HG03378 (cell line): ENCODE measurements around the gene IL36RN.
"Not testable (repeated sequence)": the region's sequence is repeated elsewhere in the genome, so short reads cannot be mapped to it uniquely, and the experiment has no call there.

ENCODE experiments used
- ATAC-seq: cut with Tn5 transposase; IDR thresholded peaks from one replicate; pipeline ENCODE4 v1.9.1; 2021; ENCODE audit warnings: mild to moderate bottlenecking, moderate library complexity; ENCODE audit not compliant: unreplicated experiment

IL36RN gene

DNA sequence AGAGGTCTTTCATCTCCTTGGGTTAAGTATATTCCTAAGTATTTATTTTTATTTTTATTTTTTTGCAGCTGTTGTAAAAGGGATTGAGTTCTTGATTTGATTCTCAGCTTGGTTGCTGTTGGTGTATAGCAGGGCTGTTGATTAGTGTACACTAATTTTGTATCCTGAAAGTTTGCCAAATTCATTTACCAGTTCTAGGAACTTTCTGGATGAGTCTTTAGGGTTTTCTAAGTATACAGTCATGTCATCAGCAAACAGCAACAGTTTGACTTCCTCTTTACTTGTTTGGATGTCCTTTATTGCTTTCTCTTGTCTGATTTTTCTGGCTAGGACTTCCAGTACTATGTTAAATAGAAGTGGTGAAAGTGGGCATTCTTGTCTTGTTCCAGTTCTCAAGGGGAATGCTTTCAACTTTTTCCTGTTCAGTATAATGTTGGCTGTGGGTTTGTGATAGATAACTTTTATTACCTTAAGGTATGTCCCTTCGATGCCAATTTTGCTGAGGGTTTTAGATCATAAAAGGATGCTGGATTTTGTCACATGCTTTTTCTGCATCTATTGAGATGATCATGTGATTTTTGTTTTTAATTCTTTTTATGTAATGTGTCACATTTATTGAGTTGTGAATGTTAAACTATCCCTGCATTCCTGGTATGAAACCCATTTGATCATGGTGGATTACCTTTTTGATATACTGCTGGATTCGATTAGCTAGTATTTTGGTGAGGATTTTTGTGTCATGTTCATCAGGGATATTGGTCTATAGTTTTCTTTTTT lies 38.0 kb downstream of the IL36RN start:
- ATAC-seq: not testable (repeated sequence)

DNA sequence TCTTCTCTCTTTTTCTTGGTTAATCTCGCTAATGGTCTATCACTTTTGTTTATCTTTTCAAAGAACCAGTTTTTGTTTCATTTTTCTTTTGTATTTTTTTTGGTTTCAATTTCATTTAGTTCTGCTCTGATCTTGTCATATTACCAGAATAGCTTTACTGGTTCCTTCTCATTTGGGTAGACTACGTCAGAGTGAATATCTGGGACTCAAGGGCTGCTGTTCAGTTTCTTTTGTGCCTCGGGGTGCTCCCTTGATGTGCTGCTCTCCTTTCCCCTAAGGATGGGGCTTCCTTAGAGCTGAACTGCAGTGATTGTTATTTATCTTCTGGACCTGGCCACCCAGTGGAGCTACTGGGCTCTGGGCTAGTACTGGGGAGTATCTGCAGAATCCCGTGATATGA lies 39.0 kb downstream of the IL36RN start:
- no peak for ATAC-seq

DNA sequence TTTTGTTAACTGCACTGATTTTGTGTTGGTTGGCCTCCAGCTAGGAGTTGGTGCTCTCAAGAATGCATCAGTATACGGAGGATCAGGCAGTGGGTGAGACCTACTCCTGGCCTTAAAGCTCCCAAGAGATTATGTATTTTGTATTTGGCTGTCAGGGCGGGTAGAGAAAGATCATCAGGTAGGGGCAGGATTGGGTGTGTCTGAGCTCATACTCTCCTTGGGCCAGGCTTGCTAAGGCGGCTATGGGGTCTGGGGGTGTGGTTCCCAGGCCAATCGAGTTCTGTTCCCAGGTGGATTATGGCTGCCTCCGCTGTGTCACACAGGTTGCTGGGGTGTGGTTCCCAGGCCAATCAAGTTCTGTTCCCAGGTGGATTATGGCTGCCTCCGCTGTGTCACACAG lies 39.5 kb downstream of the IL36RN start:
- ATAC-seq: no peak

DNA sequence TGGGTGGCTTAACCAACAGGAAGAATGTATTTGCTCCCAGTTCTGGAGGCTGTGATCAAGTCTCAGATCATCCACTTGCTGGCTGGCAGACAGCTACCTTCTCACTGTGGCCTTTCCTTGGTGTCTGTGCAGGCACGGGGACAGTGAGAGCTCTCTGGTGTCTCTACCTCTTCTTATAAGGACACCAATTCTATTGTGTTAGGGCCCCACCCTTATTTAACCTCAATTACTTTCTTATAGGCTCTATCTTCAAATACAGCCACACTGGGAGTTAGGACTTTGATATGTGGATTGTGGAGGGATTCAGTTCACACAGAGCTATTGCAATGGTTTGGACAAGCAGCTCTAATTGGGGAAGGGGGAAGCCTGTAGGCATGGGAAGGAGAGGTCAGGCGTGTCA lies 43.1 kb downstream of the IL36RN start:
- ATAC-seq: no peak

DNA sequence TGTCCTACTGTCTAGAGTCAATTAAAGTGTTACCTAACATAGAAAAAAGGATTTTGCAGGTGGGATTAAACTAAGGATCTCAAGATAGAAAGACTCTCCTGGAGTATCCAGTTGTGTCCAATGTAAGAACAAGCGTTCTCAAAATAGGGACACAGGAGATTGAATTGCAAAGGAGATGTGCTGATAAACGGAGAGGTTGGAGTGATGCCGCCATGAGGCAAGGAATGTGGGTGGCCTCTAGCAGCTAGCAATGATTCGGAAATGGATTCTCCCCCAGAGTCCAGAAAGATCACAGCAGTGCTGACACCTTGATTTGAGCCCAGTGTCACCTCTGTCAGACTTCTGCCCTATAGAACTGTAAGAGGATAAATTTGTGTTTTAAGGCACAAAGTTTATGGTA lies 44.3 kb downstream of the IL36RN start:
- no peak for ATAC-seq

DNA sequence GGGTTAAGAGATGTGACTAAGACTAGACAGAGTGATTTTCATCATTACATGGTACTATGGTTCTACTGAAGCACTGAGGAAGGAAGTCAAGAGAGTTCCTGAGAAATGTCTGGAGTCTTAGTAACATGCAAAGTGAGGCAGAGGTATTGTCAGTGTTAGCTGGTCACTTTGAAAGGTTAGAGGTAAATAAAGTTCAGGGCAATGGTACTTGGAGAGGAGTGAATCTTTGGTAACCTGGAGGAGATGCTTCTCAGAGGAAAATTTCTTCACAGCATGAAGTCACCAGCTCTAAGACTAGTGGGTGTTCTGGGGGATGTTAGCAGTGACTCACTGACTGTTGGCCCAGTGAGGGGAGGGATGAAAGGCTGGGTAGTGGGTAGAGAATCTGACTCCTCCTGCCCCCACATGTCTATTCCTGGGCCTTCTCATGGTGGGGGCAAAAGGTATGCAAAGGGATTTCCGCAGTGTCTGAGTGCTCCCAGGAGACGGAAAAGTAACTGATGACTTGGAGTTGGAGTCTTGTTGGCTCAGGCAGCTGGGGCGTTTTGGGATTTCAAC lies 45.1 kb downstream of the IL36RN start:
- no peak for ATAC-seq

DNA sequence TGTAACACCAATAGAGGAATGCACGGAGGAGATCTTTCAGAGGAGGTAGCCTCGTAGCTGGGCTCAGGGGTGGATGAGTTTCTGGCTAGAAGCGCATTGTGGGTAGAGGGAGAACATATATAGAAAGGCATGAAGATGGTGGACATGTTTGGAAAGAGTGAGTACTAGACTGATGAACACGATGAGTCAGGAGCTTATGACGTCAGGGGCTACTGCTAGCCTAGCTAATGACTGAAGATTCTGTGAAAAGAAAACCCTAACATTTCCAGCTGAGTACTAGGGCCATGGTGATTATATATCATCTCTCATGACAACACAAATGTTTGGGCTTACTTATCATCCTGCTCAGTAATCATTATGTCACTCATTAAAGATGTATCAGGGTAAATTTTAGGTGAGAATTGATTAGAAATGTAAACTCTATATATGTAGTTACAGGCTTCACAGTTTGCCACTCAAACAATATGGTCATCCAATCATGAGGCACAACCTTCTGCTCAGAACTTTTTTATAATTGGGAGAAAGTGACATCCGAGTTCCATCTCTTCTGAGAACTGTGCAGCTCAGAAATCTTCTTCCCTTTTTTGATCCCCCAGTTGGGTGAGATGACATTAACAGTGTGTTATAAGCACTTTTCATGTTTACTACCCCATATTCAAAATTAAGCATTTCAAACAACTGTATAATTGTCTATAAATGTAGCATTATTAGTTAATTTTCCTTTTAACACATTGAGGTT lies 46.2 kb downstream of the IL36RN start:
- ATAC-seq: no peak

DNA sequence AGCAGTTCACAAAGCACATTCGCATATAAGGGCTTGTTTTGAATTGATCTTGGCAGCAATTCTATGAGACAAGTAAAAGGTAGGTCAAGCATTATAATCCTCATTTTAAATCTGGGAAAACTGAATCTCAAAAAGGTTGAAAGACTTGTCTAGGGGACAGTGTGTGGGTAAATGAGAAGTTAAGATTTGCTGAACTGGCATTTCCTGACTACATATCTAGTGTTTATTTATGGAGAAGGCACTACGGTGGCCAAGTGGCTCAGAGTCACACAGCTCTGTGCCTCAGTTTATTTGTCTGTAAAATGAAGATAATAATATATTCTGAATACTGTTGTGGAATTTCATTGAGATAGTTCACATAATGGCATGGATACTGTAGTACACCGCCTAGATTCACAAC lies 52.1 kb downstream of the IL36RN start:
- ATAC-seq: no peak

DNA sequence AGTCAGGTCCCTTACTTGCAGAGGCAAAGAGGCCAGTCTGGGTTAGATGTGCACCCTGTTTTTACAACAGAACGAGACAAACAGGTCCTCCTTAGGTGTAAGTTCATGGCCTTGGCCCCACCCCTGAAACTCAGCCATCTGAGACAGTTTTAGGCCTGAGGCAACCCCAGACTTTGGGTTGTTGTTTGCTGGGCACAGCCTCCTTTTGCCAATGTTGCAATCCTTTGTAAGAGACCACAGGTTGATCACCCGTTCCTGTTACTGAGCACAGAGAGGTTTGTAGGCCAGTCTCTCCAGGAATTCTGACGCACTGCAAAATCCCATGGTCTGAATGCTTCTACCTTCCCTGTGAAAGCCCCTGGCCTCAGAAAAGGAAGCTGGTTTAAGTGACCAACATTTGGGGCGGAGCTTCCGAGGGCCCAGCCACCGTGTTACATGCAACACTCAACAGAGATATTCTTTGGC lies 52.9 kb downstream of the IL36RN start:
- no peak for ATAC-seq

DNA sequence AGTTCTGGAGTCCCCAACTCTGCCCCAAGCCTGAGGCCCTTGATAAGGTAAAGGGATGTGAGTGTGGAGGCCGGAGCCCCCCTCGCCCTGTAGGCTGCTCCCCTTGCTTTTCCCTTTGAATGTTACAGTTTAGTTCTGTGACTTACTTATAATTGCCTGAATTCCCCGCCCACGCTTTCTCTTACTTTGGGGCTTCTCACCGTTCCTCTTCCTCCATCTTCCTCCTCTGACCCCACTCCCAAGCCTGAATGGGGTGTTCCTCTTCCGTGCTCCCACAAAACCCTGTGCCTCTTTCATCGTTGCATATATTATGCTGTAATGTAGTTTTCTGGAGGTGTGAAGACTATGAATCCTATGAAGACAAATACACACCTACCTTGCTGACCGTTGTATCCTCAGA lies 53.4 kb downstream of the IL36RN start:
- ATAC-seq: no peak

DNA sequence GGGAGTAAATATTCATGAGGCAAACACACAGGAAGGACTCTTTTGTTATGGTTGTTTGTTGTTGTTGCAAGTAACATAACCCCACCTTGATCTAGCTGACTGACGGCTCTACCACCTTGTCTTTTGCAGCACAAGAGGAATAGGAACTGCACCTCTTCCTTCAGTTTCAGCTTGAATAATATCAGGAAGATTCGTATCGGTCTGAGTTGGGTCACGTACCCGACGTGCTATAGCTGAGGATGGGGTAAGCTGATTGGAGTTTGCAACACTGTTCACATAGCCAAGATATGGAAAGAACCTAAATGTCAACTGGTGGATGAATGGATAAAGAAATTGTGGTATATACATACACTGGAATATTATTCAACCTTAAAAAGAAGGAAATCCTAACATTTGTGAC lies 53.9 kb downstream of the IL36RN start:
- ATAC-seq: no peak

DNA sequence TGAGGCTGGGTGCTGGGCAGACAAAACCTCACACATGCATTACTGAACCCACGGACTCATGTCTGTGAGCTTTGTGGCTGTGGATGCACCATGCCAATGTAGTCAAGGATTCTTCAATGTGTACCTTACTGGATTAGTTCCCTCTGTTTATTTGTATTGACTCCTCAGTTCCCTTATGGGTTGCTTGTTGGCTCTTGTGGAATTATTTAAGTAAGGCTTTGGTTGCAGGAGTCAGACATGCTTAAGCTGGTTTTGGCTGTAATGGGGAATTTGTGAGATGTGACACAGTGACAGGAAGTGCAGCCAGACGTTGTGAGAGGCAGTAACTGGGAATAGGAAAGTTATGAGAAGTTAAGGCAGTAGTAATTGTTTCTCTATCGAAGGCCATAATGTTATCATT lies 54.8 kb downstream of the IL36RN start:
- ATAC-seq: no peak
